Left lobe of liver (tissue), 2 donors: Measurements from ENCODE around the gene GDPD5. TPM values are rescaled to one million over a fixed set of nuclear protein-coding genes. Genes with fewer than 3 reads are reported as not detected.

Experiments used
- ATAC-seq: fragments of 200-7000 bp; cut with Tn5 transposase; one replicate; pipeline ENCODE4 v1.9.1; 2020; ENCODE audit warnings: mild to moderate bottlenecking, moderate library complexity
- DNase-seq: peaks from one replicate; pipeline ENCODE4 v3.0.0-alpha.2; 2020; ENCODE audit warnings: low spot score
- total RNA-seq: library from RNA; stranded (reverse); gene quantifications from one replicate; pipeline ENCODE4 v1.2.1, GENCODE V29; 2021
- donor health status: DM: no; HTN: no; CAD: no; lungs with moderate emphysema.
- donor health status: DM: no; HTN: yes; CAD: no.

Gene GDPD5, protein sequence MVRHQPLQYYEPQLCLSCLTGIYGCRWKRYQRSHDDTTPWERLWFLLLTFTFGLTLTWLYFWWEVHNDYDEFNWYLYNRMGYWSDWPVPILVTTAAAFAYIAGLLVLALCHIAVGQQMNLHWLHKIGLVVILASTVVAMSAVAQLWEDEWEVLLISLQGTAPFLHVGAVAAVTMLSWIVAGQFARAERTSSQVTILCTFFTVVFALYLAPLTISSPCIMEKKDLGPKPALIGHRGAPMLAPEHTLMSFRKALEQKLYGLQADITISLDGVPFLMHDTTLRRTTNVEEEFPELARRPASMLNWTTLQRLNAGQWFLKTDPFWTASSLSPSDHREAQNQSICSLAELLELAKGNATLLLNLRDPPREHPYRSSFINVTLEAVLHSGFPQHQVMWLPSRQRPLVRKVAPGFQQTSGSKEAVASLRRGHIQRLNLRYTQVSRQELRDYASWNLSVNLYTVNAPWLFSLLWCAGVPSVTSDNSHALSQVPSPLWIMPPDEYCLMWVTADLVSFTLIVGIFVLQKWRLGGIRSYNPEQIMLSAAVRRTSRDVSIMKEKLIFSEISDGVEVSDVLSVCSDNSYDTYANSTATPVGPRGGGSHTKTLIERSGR
- total RNA-seq = 9.1 TPM

DNA sequence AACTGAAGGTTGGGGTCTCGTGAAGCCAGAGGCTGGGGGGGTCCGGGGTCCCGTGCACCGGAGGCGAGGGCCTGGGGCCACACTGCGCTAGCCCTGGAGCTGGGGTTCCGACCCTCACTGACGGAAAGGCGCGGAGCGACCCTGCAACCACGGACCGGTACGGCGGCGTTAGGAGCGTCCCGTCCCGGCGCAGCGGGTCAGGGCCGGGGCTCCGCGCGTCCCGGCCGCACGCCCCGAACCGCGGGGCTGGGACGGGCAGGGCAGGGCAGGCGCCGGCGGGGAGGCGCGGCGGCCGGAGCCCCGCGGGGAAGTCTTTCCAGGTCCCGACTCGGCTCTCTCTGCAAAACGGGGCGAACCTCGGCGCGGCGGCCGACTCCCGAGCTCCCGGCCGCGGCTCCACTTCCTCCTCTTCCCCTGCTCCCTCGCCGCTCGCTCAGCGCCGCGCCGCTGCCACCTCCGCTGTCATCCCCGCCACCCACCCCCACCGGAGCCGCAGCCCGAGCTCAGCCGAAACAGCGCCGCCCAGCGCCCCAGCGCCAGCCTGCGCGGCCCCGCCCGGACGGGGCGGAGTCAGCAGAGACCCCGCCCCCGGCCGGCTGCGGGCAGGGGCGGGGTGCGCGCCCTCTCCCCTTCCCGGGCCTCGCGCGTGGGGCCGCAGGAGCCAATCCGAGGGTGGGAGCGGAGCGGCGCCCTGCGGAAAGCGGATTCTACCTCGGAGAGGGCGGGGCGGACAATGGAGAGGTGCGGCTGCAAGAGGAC is at the start of gene GDPD5:
Gene GDPD5, minus strand, starts transcription at position 509 of the 759 bp plus-strand sequence. CDS start 48,206 bp downstream, outside the sequence.
- ATAC-seq (peak; percentile 96), DNase-seq (peak; percentile 81)

DNA sequence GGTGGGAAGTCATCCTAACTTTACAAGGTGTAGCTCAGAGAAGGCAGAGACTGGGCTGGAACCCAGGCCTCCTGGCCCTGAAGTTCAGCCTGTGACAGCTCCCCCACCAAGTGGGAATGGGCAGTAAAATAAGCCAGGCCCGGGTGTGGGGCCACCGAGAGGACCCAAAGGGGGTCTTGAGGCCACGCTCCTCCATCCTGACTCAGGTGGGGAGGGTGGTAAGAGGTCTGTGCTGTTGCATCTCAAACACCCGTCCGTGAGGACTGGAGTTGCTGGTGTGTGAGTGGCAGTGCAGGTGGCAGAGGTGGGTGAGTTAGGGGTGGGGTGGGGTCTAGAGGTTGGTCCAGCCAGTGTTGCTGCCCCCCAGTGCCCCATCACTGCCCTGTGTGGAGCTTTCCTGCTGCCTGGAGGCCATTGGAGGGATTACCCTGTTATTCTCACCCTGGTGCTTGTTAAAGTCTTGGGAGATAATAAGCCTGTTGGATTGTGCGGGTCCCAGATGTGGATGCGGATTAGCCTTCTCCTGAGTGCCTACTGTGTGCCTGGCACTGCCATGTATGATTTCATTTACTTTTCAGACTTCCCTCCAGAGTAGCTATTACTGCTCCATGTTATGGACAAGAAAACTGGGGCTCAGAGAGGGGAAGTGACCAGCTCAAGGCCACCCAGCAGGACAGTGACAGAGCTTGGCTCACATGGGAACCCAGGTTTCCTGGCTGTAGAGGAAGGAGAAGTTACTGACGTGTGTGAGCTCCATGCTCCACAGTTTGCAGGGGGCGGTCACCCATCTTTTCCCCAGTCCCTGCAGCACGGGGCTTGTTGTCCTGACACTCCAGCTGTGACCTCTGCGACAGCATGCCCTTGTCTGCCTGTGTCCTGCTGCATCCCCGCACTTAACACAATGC is 49.2 kb upstream of the GDPD5 start:
- peak; percentile 11 for ATAC-seq
- no peak for DNase-seq

DNA sequence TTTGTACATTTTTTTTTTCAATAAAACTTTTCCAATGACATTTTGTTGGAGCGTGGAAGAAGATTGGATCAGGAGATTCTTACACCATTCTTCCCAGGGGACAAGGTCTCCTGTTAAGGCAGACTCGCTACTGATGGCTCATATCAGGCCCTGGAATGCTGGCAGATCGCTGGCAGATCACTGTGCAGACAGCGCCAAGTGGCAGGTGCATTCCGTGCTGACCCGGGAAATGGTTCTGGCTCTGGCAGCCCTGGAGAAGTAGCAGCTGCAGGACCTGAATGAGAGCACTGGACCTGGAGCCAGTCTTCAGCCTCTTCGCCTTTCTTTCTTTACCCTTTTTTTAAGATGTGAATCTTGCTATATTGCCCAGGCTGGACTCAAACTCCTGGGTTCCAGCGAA is 47.0 kb upstream of the GDPD5 start:
- DNase-seq (no peak), ATAC-seq (no peak)

DNA sequence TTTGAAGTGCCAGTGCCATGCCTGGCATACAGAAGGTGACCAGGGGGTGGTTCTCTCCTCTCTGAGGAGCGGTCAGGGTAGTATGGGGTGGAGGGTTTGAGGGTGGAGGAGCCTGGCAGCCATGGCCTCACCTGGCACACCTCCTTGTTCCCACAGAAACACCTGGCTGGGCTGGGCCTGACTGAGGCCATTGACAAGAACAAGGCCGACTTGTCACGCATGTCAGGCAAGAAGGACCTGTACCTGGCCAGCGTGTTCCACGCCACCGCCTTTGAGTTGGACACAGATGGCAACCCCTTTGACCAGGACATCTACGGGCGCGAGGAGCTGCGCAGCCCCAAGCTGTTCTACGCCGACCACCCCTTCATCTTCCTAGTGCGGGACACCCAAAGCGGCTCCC is 45.9 kb upstream of the GDPD5 start:
- no peak for DNase-seq
- ATAC-seq = no peak

DNA sequence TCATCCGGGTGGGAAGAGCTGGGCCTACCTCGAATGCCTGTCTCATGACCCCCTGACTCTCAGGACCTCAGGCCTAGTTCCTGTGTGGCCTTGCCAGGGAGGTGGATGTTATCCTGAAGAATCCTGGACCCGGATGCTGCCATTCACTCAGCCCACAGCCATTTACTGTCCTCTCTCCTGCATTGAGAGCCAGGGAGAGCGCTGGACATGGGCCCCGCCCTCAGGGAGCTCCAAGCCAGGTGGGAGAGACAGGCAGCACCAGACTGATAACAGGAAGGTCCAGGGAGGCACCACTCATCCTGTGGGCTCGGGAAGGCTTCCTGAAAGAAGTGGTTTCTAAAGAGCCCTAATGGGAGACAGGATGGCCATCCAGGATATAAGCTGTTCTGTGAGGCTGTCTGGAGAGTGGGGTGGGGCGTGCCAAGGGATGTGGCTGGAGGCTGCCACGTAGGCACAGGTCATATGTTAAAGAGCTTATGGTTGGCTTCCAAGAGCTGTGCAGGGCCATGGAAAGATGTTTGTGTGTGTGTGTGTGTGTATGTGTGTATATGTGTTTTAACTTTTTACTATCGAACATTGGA is 44.9 kb upstream of the GDPD5 start:
- no peak for DNase-seq
- no peak for ATAC-seq

DNA sequence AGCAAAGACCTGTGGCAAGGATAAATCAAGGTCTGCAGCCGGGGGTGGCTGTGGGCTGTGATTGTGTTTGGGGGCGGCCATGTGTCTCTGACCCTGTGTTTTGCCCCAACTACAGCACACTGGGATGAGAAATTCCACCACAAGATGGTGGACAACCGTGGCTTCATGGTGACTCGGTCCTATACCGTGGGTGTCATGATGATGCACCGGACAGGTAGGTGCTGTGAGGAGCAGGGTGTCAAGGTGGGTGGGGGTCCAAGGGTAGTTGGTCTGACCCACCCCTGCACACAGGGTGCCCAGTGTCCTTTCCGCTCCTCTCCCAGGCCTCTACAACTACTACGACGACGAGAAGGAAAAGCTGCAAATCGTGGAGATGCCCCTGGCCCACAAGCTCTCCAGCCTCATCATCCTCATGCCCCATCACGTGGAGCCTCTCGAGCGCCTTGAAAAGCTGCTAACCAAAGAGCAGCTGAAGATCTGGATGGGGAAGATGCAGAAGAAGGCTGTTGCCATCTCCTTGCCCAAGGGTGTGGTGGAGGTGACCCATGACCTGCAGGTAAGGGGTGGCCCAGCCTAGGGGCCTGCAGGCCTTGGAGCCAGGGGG is 43.0 kb upstream of the GDPD5 start:
- no peak for DNase-seq
- no peak for ATAC-seq

DNA sequence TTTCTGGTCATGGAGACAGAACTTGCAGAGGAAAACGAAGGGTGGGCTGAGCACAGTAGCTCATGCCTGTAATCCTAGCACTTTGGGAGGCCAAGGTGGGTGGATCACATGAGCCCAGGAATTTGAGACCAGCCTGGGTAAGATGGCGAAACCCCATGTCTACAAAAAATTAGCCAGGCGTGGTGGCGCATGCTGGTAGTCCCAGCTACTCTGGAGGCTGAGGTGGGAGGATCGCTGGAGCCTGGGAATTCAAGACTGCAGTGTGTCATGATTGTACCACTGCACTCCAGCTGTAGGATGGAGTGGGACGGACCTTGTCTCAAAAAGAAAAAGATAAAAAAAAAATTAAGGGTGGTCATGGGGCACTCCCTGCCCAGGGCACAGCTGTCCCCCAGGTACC is 42.2 kb upstream of the GDPD5 start:
- ATAC-seq = no peak
- no peak for DNase-seq

DNA sequence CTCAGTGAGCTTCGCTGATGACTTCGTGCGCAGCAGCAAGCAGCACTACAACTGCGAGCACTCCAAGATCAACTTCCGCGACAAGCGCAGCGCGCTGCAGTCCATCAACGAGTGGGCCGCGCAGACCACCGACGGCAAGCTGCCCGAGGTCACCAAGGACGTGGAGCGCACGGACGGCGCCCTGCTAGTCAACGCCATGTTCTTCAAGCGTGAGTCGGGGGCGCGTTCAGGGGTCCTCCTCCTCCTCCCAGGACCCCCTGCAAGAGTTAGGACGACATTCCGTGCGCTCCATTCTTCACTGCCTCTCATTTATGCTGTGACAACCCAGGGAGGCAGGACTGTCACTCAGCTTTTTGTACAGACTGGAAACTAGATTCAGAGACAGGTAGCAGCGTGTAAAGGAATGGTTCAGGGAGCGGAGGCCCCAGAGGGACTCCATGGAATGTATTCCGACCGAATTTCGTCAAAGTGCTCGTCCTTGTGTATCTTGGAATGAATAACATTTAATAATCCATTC is 41.1 kb upstream of the GDPD5 start:
- DNase-seq (no peak), ATAC-seq (no peak)

DNA sequence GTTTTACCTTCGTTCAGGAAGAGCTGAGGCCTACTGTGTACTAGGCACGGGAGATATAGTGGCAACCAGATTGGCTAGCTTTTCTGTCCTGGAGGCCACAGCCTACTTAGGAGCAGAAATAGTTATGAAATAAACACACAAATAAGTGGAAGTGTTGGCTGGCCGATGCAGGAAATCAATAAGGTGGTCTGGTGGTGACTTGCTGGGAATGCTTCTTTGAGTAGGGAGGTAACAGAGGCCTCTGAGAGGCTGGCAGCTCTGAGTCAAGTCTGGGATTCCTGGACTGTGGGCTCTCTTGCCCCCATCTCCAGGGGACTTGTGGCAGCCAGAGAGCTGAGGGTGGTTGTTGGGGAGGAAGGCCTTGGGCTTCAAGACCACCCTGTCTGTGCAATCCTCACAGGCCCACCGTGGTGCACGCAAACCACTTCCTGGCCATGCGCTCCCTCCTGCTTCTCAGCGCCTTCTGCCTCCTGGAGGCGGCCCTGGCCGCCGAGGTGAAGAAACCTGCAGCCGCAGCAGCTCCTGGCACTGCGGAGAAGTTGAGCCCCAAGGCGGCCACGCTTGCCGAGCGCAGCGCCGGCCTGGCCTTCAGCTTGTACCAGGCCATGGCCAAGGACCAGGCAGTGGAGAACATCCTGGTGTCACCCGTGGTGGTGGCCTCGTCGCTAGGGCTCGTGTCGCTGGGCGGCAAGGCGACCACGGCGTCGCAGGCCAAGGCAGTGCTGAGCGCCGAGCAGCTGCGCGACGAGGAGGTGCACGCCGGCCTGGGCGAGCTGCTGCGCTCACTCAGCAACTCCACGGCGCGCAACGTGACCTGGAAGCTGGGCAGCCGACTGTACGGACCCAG is 40.4 kb upstream of the GDPD5 start:
- DNase-seq = no peak
- no peak for ATAC-seq

DNA sequence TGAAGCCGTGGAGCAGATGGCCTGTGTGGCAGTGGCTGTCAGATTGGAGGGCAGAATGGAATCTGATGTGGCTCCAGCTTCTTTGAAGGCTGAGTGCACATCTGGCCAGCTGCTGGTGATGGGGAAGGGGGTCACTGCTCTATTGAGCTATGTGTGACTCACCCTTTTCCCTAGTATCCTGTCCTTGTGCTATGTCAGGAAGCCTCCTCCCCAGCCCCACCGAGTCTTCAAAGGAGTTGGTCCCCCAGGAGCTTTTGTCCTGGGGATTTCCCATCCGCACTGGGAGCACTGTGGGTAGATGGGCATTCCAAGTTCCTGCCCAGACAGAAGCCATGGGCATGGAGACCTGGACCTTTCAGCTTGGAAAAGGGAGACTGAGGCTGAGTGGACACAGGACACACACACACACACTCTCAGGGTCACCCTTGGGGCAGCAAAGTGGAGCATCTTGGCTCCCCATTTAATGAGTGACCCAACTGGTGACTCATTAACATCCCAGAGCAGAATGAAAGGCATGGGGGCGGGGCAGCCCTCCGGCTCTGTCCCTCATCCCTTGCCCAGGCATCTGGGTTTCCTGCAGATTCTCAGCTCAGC is 39.6 kb upstream of the GDPD5 start:
- no peak for DNase-seq
- peak; percentile 19 for ATAC-seq

DNA sequence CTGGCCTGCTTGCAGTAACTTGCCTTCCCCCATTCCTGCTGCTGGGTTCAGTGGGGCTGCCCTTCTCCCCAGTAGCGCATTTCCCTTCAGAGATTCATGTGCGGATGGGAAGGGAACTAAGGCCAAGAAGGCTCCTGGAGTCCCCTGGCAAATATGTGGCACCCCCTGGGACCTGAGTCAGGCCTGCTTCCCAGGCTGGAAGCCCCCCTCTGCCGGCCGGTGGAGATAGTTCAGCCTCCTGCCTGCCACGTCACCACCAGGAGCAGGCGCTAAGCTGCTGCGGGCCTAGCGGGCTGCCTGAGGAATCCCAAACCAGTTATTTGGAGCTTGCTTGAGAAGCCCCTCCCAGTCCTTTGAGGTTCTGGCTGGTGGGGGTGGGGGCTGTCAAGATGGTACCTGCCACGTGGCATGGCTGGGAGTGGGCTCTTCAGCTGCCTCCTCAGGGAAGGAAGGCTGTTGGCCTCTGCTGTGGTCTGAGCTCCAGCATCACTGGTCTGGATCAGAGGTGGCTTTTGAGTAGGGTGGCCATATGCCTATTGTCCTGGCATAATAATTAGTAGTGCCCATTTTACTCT is 38.3 kb upstream of the GDPD5 start:
- ATAC-seq (no peak), DNase-seq (no peak)

DNA sequence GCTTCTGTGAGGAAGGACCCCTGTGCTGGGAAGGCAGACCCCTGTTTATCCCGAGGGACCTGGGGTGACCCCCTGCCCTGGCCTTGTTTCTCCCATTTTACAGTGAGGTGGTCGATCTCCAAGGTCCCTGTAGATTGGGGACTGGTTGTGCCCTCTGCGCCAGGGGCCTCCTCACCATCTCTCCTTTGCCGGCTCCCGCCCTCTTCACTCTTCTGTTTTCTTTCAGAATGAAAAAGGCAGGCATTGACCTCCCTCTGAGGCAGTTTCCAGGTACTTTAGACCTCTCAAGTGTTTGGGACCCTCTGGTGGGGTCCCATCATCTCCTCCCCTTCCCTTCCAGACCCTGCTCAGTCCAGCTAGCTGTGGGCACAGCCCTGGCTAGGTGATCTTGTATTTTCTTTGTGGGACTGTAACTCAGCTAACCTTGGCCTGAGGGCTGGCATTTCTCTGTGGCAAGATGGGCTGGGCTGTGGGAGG is 37.8 kb upstream of the GDPD5 start:
- ATAC-seq (no peak), DNase-seq (no peak)

DNA sequence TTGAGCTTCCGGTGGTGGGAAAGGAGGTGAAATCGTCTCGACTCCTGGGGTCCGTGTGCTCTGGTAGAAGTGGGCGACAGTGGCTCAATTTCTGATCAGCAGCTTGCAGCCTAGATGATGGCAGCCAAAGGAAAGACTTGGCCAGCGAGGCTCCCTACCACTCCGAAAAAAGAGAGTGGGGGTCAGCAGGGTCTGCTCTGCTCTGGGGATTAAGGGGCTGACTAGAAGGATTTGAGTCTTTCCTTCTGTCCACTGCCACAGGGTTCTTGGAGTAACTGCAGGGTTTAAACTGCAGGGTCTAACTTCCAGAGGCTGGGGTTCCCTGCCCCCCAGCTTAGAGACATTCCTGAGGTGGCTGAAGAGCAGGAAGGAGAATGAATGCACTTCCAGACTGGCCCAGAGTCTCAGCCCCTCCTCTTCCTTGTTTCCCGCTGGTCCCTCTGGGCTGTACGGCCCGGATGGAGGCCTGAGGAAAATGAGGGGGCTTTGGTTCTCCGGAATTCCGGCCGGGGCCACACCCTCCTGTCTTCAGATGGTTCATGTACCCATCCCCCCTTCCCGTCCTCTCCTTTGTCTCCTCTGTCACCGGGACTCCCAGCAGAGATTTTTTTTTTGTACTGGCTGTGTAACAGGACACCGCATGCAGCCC is 37.2 kb upstream of the GDPD5 start:
- ATAC-seq = peak; percentile 1
- DNase-seq = no peak

DNA sequence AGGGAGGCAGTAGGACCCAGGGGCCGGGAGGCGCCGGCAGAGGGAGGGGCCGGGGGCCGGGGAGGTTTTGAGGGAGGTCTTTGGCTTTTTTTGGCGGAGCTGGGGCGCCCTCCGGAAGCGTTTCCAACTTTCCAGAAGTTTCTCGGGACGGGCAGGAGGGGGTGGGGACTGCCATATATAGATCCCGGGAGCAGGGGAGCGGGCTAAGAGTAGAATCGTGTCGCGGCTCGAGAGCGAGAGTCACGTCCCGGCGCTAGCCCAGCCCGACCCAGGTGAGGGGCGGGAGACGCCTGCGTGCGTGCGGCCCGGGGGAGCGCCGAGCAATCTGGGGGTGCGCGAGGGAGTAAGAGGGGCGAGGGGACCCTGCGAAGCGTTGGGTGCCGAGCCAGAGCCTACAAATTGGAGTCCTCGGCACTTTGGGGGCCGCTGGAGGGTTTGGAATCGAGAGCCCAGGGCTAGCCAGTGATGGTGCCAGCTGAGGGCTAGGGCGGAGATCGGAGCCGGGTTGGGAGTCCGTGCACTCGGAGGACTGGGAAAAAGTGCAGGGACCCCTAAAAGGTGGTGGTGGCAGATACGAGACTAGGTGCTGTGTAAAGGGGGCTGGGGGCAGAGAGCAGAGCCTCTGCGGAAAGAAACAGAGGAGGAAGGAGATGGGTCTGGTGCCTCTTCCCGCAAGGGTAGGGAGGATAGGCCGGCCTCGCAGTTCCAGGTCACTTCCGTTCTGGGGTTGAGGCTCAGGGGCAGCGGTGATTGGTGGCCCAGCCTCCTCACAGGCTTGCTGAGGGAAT is 36.5 kb upstream of the GDPD5 start, which contains the start of gene SERPINH1:
Gene SERPINH1, plus strand, starts transcription at position 206 of the 788 bp plus-strand sequence. CDS start 4,097 bp downstream, outside the sequence.
- DNase-seq = peak; percentile 85
- ATAC-seq = peak; percentile 87

DNA sequence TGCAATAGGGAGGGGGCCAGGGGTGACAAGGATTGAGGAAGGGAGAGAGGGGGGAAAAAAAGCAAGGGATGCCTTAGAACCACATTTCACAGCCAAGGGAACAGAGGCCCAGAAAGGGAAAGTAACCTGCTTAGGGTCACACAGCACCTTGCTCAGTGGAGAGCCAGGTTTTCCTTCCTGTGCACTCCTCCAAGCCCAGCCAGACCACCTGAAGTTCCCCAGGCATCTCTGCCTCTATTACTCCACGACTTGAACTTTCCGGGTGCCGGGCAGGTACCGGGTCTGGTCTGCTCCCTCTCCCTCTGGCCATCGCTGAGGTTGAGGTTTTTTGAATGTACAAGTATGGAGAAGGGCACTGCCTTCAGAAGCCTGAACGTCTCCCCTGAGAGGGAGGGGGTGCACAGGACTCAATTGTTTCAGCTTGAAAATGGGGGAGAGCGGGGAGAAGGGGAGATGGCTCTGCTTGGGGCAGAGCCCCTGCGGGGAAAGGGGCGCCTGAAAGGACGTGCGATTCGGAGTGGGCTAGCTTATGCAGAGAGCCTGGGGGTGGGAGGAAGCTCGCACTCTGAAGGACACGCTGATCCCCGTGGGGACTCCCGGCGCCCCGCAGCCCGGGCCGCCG is 35.8 kb upstream of the GDPD5 start:
- no peak for DNase-seq
- no peak for ATAC-seq

DNA sequence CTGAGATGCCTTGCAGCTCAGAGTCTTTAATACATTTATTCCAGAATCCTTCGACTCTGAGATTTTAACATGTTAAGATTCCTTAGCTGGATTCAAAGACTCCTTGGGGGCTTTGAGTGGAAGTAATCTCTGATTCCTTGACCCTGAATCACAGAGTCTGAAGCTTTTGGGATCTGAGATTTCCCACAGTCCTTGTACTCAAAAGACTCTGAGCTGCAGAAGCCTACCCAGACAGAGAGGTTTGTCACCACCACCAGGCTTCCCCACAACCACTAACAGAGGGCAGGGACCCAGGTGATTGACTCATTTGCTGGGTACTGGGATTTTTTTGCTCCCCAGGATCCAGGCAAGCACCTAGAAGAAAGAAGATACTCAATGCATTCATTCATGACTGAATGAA is 34.9 kb upstream of the GDPD5 start:
- no peak for DNase-seq
- no peak for ATAC-seq
